ENCODE data around the gene HS3ST6. TPM values are rescaled to one million over a fixed set of nuclear protein-coding genes. Genes with fewer than 3 reads are reported as not detected.
A peak's percentile ranks its signal among the peaks of the same experiment; 100 is the strongest.

The HS3ST6 gene
- total RNA-seq, 4 donors from 2014 or later = 1.00 to 4.4 (median 1.1) TPM; not detected in 1

- WGBS, 2 donors (ENCODE audit: low coverage in 1 of 2) = 74% methylated on average over 26 of the region's 27 CpGs; no CpG with 5 or more reads in 1 of the 2 donors
- no peak for DNase-seq
- intact Hi-C loops (cut with DNase I; ENCODE audit: low total_unique reads) = no loop called here
- H3K27me3 ChIP-seq = peaks cover 12% of the 10 kb centered on the region
- H3K4me3 ChIP-seq = no peak overlapping the region
- H3K4me1 ChIP-seq = peaks cover 0 to 41% (median 23%) of the 10 kb centered on the region in 4 donors
- no peaks in the 10 kb centered on the region for H3K9me3 ChIP-seq
- H3K27ac ChIP-seq = peak overlapping the region in 2 of 4 donors; percentile 67 to 82
- no peak for TF ChIP-seq POLR2A (IDR thresholded peaks at IDR 0.05)
- no peak for TF ChIP-seq EP300 (IDR thresholded peaks at IDR 0.05; ENCODE audit: low read depth)
- in situ Hi-C loops (cut with MboI; ENCODE audit: low pct_ligation_motif_present in 1 of 4, low pct_unique_long_range_greater_than_20kb in 1 of 4, low sequenced_read_pairs in 3 of 4) = no loop called here
- H3K36me3 ChIP-seq = no peaks in the 10 kb centered on the region
Observed at GRCh38 chr16:1895949-1896675, 22.1 kb downstream of the HS3ST6 start.

- TF ChIP-seq POLR2AphosphoS5 (IDR thresholded peaks at IDR 0.05) = no peak
- no peak for TF ChIP-seq EP300 (IDR thresholded peaks at IDR 0.05; ENCODE audit: low read depth)
- no peak for TF ChIP-seq CTCF (IDR thresholded peaks at IDR 0.05)
- no peak for TF ChIP-seq POLR2A (IDR thresholded peaks at IDR 0.05)
- WGBS, 2 donors (ENCODE audit: low coverage in 1 of 2) = 20 to 34% methylated on average over 1 to 5 of the region's 5 CpGs
- peaks cover 0 to 34% (median 20%) of the 10 kb centered on the region in 4 donors for H3K4me1 ChIP-seq
- H3K36me3 ChIP-seq = no peaks in the 10 kb centered on the region
- H3K9me3 ChIP-seq = no peaks in the 10 kb centered on the region
- H3K4me3 ChIP-seq = no peak overlapping the region
- intact Hi-C loops (cut with DNase I; ENCODE audit: low total_unique reads) = no loop called here
- peaks cover 13% of the 10 kb centered on the region for H3K27me3 ChIP-seq
- peak; percentile 50 for DNase-seq
- in situ Hi-C loops (cut with MboI; ENCODE audit: low pct_ligation_motif_present in 1 of 4, low pct_unique_long_range_greater_than_20kb in 1 of 4, low sequenced_read_pairs in 3 of 4) = no loop called here
- peak overlapping the region; percentile 67 to 82 (median 70) for H3K27ac ChIP-seq
Observed at GRCh38 chr16:1895068-1895467, 23.1 kb downstream of the HS3ST6 start.

- WGBS, 2 donors (ENCODE audit: low coverage in 1 of 2) = 24 to 61% methylated on average over 3 to 4 of the region's 4 CpGs
- in situ Hi-C loops (cut with MboI; ENCODE audit: low pct_ligation_motif_present in 1 of 4, low pct_unique_long_range_greater_than_20kb in 1 of 4, low sequenced_read_pairs in 3 of 4) = no loop called here
Observed at GRCh38 chr16:1890708-1891050, 27.5 kb downstream of the HS3ST6 start.

GRCh38 chr16:1890024-1890707 is 28.0 kb downstream of the HS3ST6 start:
- TF ChIP-seq CTCF (IDR thresholded peaks at IDR 0.05) = no peak
- no peak for TF ChIP-seq POLR2AphosphoS5 (IDR thresholded peaks at IDR 0.05)
- no peak for TF ChIP-seq EP300 (IDR thresholded peaks at IDR 0.05; ENCODE audit: low read depth)
- no peak for TF ChIP-seq POLR2A (IDR thresholded peaks at IDR 0.05)
- in situ Hi-C loops (cut with MboI; ENCODE audit: low pct_ligation_motif_present in 1 of 4, low pct_unique_long_range_greater_than_20kb in 1 of 4, low sequenced_read_pairs in 3 of 4) = no loop called here
- DNase-seq = no peak
- peaks cover 0 to 23% (median 17%) of the 10 kb centered on the region in 4 donors for H3K4me1 ChIP-seq
- H3K4me3 ChIP-seq = no peak overlapping the region
- no peaks in the 10 kb centered on the region for H3K9me3 ChIP-seq
- 73 to 78% methylated on average over 10 to 16 of the region's 16 CpGs for WGBS, 2 donors (ENCODE audit: low coverage in 1 of 2)
- H3K36me3 ChIP-seq = no peaks in the 10 kb centered on the region
- no peak overlapping the region for H3K27ac ChIP-seq
- intact Hi-C loops (cut with DNase I; ENCODE audit: low total_unique reads) = no loop called here
- H3K27me3 ChIP-seq = peaks cover 9% of the 10 kb centered on the region

More at GRCh38 chr16:1890708-1891050, 27.5 kb downstream of the HS3ST6 start:
- H3K27ac ChIP-seq = no peak overlapping the region
- peaks cover 0 to 28% (median 17%) of the 10 kb centered on the region in 4 donors for H3K4me1 ChIP-seq
- no peak overlapping the region for H3K4me3 ChIP-seq
- intact Hi-C loops (cut with DNase I; ENCODE audit: low total_unique reads) = no loop called here
- TF ChIP-seq POLR2A (IDR thresholded peaks at IDR 0.05) = no peak
- no peak for TF ChIP-seq EP300 (IDR thresholded peaks at IDR 0.05; ENCODE audit: low read depth)
- no peak for TF ChIP-seq POLR2AphosphoS5 (IDR thresholded peaks at IDR 0.05)
- no peak for TF ChIP-seq CTCF (IDR thresholded peaks at IDR 0.05)
- no peak for DNase-seq
- H3K36me3 ChIP-seq = no peaks in the 10 kb centered on the region
- no peaks in the 10 kb centered on the region for H3K9me3 ChIP-seq
- peaks cover 9% of the 10 kb centered on the region for H3K27me3 ChIP-seq

Measured in transverse colon (tissue), 4 donors.